ENCODE results near the gene RNF215. TPM values are rescaled to one million over a fixed set of nuclear protein-coding genes. Genes with fewer than 3 reads are reported as not detected.
A peak's percentile ranks its signal among the peaks of the same experiment; 100 is the strongest.

The RNF215 gene
- 10 to 100 TPM; 13.3 to 15.4 (median 14.0) TPM for total RNA-seq

- peaks cover 3 to 6% of the 10 kb centered on the region in 2 donors for H3K4me1 ChIP-seq
- H3K27me3 ChIP-seq = no peaks in the 10 kb centered on the region
- H3K27ac ChIP-seq = peak within 1 kb of the TSS; percentile 58 to 93
- peaks cover 0 to 3% of the 10 kb centered on the region in 2 donors for H3K9me3 ChIP-seq
- peak within 1 kb of the TSS; percentile 52 to 85 (median 60) for H3K4me3 ChIP-seq
- intact Hi-C loops (cut with DNase I; ENCODE audit: low total_unique reads) = no loop called here
- DNase-seq (ENCODE audit: low spot score in 2 of 2) = peak; percentile 60 to 77
- TF ChIP-seq CTCF (IDR thresholded peaks at IDR 0.05) (peak; percentile 63 to 92 (median 91)), POLR2AphosphoS5 (IDR thresholded peaks at IDR 0.05) (peak in 1 of 3 donors; percentile 49), POLR2A (IDR thresholded peaks at IDR 0.05) (no peak)
- no peaks in the 10 kb centered on the region for H3K36me3 ChIP-seq
Measured at GRCh38 chr22:30386960-30387827, at the start of gene RNF215. TSS of gene RNF215 (minus strand) at chr22:30387411. CDS start at chr22:30387313, 98 bp downstream.

- intact Hi-C loops (cut with DNase I; ENCODE audit: low total_unique reads) = no loop called here
Measured at GRCh38 chr22:30436196-30436595, 49.0 kb upstream of the RNF215 start.

GRCh38 chr22:30435674-30436126 is 48.5 kb upstream of the RNF215 start:
- H3K9me3 ChIP-seq = no peaks in the 10 kb centered on the region
- no peaks in the 10 kb centered on the region for H3K27me3 ChIP-seq
- peak in 1 of 2 donors; percentile 44 for DNase-seq (ENCODE audit: low spot score in 2 of 2)
- no peaks in the 10 kb centered on the region for H3K36me3 ChIP-seq
- H3K27ac ChIP-seq = peak overlapping the region in 1 of 2 donors; percentile 63
- intact Hi-C loops (cut with DNase I; ENCODE audit: low total_unique reads) = no loop called here
- TF ChIP-seq POLR2A (IDR thresholded peaks at IDR 0.05) (no peak), CTCF (IDR thresholded peaks at IDR 0.05) (no peak), POLR2AphosphoS5 (IDR thresholded peaks at IDR 0.05) (no peak)
- no peaks in the 10 kb centered on the region for H3K4me1 ChIP-seq
- H3K4me3 ChIP-seq = no peak overlapping the region

More at GRCh38 chr22:30436196-30436595, 49.0 kb upstream of the RNF215 start:
- H3K27ac ChIP-seq = peak overlapping the region in 1 of 2 donors; percentile 63
- TF ChIP-seq CTCF (IDR thresholded peaks at IDR 0.05) = no peak
- H3K9me3 ChIP-seq = no peaks in the 10 kb centered on the region
- H3K36me3 ChIP-seq = no peaks in the 10 kb centered on the region
- DNase-seq (ENCODE audit: low spot score in 2 of 2) = no peak
- no peaks in the 10 kb centered on the region for H3K27me3 ChIP-seq
- H3K4me3 ChIP-seq = no peak overlapping the region
- H3K4me1 ChIP-seq = no peaks in the 10 kb centered on the region

DNA sequence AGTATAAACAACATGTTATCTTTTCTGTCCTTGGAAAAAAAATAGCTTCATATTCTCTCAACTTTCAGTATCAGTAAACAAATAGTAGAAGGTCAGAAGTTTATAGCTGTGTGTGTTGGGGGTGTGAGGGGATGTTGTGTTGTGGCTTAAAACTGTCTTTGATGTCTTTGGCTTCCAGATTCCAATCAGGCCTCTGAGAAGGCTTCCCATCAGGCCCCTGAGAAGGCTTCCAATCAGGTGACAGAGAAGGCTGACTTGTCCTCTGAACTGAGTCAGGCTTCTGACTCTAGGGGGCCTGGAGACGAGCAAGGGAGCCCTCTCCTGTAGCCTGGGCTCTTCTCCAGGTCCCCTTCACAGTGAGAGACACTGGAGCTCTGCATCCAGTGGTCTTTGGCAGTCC is 47.6 kb upstream of the RNF215 start:
- H3K4me3 ChIP-seq = no peak overlapping the region
- H3K9me3 ChIP-seq = no peaks in the 10 kb centered on the region
- no peaks in the 10 kb centered on the region for H3K27me3 ChIP-seq
- intact Hi-C loops (cut with DNase I; ENCODE audit: low total_unique reads) = no loop called here
- no peaks in the 10 kb centered on the region for H3K4me1 ChIP-seq
- DNase-seq (ENCODE audit: low spot score in 2 of 2) = no peak
- no peaks in the 10 kb centered on the region for H3K36me3 ChIP-seq
- peak overlapping the region in 1 of 2 donors; percentile 63 for H3K27ac ChIP-seq
- TF ChIP-seq POLR2AphosphoS5 (IDR thresholded peaks at IDR 0.05) (no peak), POLR2A (IDR thresholded peaks at IDR 0.05) (no peak), CTCF (IDR thresholded peaks at IDR 0.05) (no peak)

- no peak for DNase-seq (ENCODE audit: low spot score in 2 of 2)
- no peak for TF ChIP-seq CTCF (IDR thresholded peaks at IDR 0.05)
- TF ChIP-seq POLR2A (IDR thresholded peaks at IDR 0.05) = no peak
- TF ChIP-seq POLR2AphosphoS5 (IDR thresholded peaks at IDR 0.05) = no peak
- intact Hi-C loops (cut with DNase I; ENCODE audit: low total_unique reads) = no loop called here
- Histone ChIP-seq H3K27me3 (no peaks in the 10 kb centered on the region), H3K4me1 (no peaks in the 10 kb centered on the region), H3K36me3 (no peaks in the 10 kb centered on the region), H3K9me3 (no peaks in the 10 kb centered on the region), H3K27ac (no peak overlapping the region), H3K4me3 (no peak overlapping the region)
Measured at GRCh38 chr22:30433773-30434172, 46.6 kb upstream of the RNF215 start.

Measured in breast epithelium (tissue), 4 donors.